ENCODE measurements around the gene RSPO4. TPM values are rescaled to one million over a fixed set of nuclear protein-coding genes. Genes with fewer than 3 reads are reported as not detected.

The RSPO4 gene
- total and polyA plus RNA-seq, 2 of the 8 experiments (the other 6 are each of a cell fraction or from before 2014, with no cell fraction given) = 3.4 to 6.4 TPM

GRCh38 chr20:1013566-1014340 is 11.6 kb upstream of the RSPO4 start (continued):
- TF ChIP-seq TAF1 (IDR thresholded peaks at IDR 0.05; ENCODE audit: low read depth, low read length) = no peak
- no peak for TF ChIP-seq ATF2 (IDR thresholded peaks at IDR 0.05; ENCODE audit: low read length)

Data from H1 (cell line).